OCI-LY7 (cell line): Measurements from ENCODE around the gene MC2R. TPM values are rescaled to one million over a fixed set of nuclear protein-coding genes. Genes with fewer than 3 reads are reported as not detected.

Experiments
- BruUV-seq: library from RNA; stranded (reverse); fragments of 400-500 nt; replicated peaks from 2 replicates; lab custom pipeline; 2021; lab: Mats Ljungman, UMichigan
- CTCF ChIA-PET: fragments of 300-600 bp; sonication (Branson Sonifier 250); formaldehyde crosslinking; loops from one replicate; lab custom pipeline; 2022; ENCODE audit warnings: antibody characterized with exemption; ENCODE audit not compliant: unreplicated experiment; lab: Charles Lee
- POLR2A ChIA-PET: fragments of 300-600 bp; sonication (Branson Sonifier 250); formaldehyde crosslinking; loops from one replicate; lab custom pipeline; 2022; ENCODE audit warnings: antibody characterized with exemption; lab: Charles Lee
- DNase-seq: peaks from one replicate; pipeline ENCODE4 v3.0.0-alpha.2; 2015; ENCODE audit warnings: low spot score
- H2AFZ ChIP-seq: fragments of 200-600 bp; sonication (generic), shearing (Covaris generic); 2 replicates; pipeline ENCODE4 v1.6.1; 2014; ENCODE audit warnings: mild to moderate bottlenecking, antibody characterized with exemption, low read length, moderate library complexity
- H3K27ac ChIP-seq: fragments of 200-600 bp; sonication (generic); 2 replicates; pipeline ENCODE4 v1.5.1; 2014; ENCODE audit warnings: mixed run types, low read depth, mild to moderate bottlenecking, moderate library complexity, low read length, inconsistent platforms; ENCODE audit not compliant: poor library complexity, severe bottlenecking
- H3K36me3 ChIP-seq: fragments of 200-600 bp; sonication (generic); 2 replicates; pipeline ENCODE4 v1.6.1; 2014; ENCODE audit warnings: mild to moderate bottlenecking, antibody characterized with exemption, low read length, moderate library complexity, mixed read lengths; ENCODE audit not compliant: insufficient read depth
- H3K4me1 ChIP-seq: fragments of 200-600 bp; sonication (generic); 2 replicates; pipeline ENCODE4 v1.5.1; 2014; ENCODE audit warnings: mild to moderate bottlenecking, low read length; ENCODE audit not compliant: insufficient read depth, poor library complexity, severe bottlenecking
- H3K4me2 ChIP-seq: fragments of 200-600 bp; sonication (generic); 2 replicates; pipeline ENCODE4 v1.6.1; 2014; ENCODE audit warnings: mild to moderate bottlenecking, low read length
- H3K4me3 ChIP-seq: fragments of 200-600 bp; sonication (generic); 2 replicates; pipeline ENCODE4 v1.5.1; 2014; ENCODE audit warnings: mild to moderate bottlenecking, low read depth, low read length; ENCODE audit not compliant: poor library complexity, severe bottlenecking
- H3K79me2 ChIP-seq: fragments of 200-600 bp; sonication (generic); 2 replicates; pipeline ENCODE4 v1.6.1; 2016; ENCODE audit warnings: low read depth, mild to moderate bottlenecking, low read length, moderate library complexity, mixed read lengths; ENCODE audit not compliant: insufficient read depth
- H3K9me2 ChIP-seq: fragments of 200-600 bp; sonication (generic); 2 replicates; pipeline ENCODE4 v1.6.1; 2016; ENCODE audit warnings: mild to moderate bottlenecking, low read length, mixed read lengths; ENCODE audit not compliant: insufficient read depth
- H3K9me3 ChIP-seq: fragments of 200-600 bp; sonication (generic); 2 replicates; pipeline ENCODE4 v1.6.1; 2014; ENCODE audit warnings: mild to moderate bottlenecking, mixed run types, low read length, mixed read lengths
- H4K20me1 ChIP-seq: fragments of 200-600 bp; sonication (generic); 2 replicates; pipeline ENCODE4 v1.6.1; 2014; ENCODE audit warnings: mild to moderate bottlenecking, antibody characterized with exemption, low read length, moderate library complexity, mixed read lengths; ENCODE audit not compliant: insufficient read depth
- EZH2phosphoT487 ChIP-seq: fragments of 200-600 bp; sonication (generic); IDR thresholded peaks from 2 replicates; pipeline ENCODE4 v1.6.1; 2018; ENCODE audit warnings: low read depth, borderline replicate concordance, mild to moderate bottlenecking, mixed run types, antibody characterized with exemption, low read length, moderate library complexity, mixed read lengths
- intact Hi-C: fragments of 100-400 bp; cut with micrococcal nuclease; formaldehyde crosslinking; loops from one replicate; pipeline ENCODE4 v1.10.0; 2022; ENCODE audit not compliant: unreplicated experiment
- total RNA-seq, 2 experiments: library from RNA; depleted of rRNA in 1 of 2; stranded (reverse); fragments of >200 nt in 1 of 2; shearing (Covaris generic) in 1 of 2; gene quantifications; 2 replicates each; pipeline ENCODE4 v1.2.3, GENCODE V29; 2014 to 2022
- TF ChIP-seq, protein P1 (sequence below): fragments of 200-600 bp; sonication (generic); conservative IDR thresholded peaks from 2 replicates; pipeline ENCODE4 v1.5.1; 2014; ENCODE audit warnings: mild to moderate bottlenecking, antibody characterized with exemption, low read length, moderate library complexity, mixed read lengths

The MC2R gene
- total RNA-seq, 2 experiments from 2014 or later, result not detected

DNA sequence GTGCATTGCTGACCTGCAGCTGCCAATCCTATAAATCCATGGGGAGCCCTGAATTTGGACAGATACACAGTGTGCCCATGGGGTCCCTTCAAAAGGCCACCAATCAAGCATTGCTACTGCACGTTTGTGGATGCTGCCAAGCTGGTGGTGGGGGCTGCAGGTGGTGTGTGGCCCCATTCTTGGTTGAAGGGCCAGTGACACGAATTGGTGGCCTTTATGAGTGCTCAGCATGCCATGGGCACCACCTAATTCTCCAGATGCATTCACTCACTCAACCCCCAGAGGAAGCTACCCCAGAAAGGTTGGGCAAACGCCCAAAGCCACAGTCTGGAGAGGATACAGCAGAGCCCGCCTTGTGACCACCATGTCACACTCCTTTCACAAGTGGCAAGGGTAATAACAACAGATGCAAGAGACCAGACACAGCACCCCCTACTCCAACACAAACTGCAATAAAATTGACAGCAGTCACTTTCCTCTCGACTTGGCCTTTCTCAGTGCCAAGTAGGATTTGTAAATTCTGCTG lies 27.1 kb downstream of the MC2R start:
- CTCF ChIA-PET, result no interaction called here
- Histone ChIP-seq H3K4me1 (peaks cover 10% of the 10 kb centered on the region), H3K36me3 (no peaks in the 10 kb centered on the region), H4K20me1 (no peaks in the 10 kb centered on the region), H2AFZ (no peak overlapping the region), H3K9me2 (no peaks in the 10 kb centered on the region), H3K4me3 (no peak overlapping the region), H3K27ac (no peak overlapping the region), H3K4me2 (no peak overlapping the region), H3K9me3 (no peaks in the 10 kb centered on the region), H3K79me2 (no peaks in the 10 kb centered on the region)
- intact Hi-C loops, result no loop called here
- no TSS peak for BruUV-seq
- DNase-seq, result no peak
- POLR2A ChIA-PET, result no interaction called here
- TF ChIP-seq, protein P1, sequence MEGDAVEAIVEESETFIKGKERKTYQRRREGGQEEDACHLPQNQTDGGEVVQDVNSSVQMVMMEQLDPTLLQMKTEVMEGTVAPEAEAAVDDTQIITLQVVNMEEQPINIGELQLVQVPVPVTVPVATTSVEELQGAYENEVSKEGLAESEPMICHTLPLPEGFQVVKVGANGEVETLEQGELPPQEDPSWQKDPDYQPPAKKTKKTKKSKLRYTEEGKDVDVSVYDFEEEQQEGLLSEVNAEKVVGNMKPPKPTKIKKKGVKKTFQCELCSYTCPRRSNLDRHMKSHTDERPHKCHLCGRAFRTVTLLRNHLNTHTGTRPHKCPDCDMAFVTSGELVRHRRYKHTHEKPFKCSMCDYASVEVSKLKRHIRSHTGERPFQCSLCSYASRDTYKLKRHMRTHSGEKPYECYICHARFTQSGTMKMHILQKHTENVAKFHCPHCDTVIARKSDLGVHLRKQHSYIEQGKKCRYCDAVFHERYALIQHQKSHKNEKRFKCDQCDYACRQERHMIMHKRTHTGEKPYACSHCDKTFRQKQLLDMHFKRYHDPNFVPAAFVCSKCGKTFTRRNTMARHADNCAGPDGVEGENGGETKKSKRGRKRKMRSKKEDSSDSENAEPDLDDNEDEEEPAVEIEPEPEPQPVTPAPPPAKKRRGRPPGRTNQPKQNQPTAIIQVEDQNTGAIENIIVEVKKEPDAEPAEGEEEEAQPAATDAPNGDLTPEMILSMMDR, result no peak
- no peak for TF ChIP-seq EZH2phosphoT487

DNA sequence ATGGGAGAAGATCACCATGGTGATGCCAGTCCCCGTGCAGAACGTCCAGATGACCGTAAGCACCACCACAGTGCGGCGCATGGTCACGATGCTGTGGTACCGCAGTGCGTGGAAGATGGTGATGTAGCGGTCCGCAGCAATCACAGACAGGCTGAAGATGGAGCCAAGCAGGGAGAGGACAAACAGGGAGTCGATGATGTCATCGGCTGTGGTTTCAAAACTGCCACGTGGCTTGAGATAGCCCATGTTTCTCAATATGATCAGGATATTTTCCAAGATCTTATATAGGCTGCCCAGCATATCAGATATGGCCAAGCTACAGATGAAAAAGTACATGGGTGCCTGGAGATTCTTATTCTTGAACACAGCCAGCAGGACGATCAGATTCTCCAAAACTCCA lies 30.3 kb downstream of the MC2R start:
- no peaks in the 10 kb centered on the region for H3K36me3 ChIP-seq

DNA sequence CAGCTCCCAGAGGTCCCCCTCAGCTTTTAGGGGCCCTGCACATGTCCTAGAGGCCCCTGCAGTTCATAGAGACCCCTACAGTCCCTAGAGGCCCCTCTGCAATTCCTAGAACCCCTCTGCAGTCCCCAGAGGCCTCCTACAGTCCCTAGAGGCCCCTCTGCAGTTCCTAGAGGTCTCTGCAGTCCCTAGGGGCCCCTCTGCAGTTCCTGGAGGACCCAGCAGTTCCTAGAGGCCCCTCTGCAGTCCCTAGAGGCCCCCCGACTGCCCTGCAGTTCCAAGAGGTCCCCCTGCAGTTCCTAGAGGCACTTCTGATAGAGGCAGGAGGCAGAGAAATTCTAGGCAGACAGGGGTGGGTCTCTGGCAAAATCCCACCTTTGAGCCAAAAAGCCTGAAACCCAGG lies 35.4 kb downstream of the MC2R start:
- TF ChIP-seq EZH2phosphoT487, result no peak
- TF ChIP-seq, protein P1, result no peak
- ChIA-PET CTCF (no interaction called here), POLR2A (no interaction called here)
- DNase-seq, result no peak
- no peaks in the 10 kb centered on the region for H3K79me2 ChIP-seq
- no peak overlapping the region for H3K27ac ChIP-seq
- H3K4me1 ChIP-seq, result no peaks in the 10 kb centered on the region
- no TSS peak for BruUV-seq
- no peak overlapping the region for H3K4me2 ChIP-seq
- no peaks in the 10 kb centered on the region for H3K9me2 ChIP-seq
- H3K4me3 ChIP-seq, result no peak overlapping the region
- no peaks in the 10 kb centered on the region for H4K20me1 ChIP-seq
- no peaks in the 10 kb centered on the region for H3K36me3 ChIP-seq
- H2AFZ ChIP-seq, result no peak overlapping the region
- intact Hi-C loops, result loop anchor here (10.0 kb wide), 1 partner anchor 105 kb away; no protein-coding TSS in a partner anchor
- no peaks in the 10 kb centered on the region for H3K9me3 ChIP-seq

More for the DNA sequence above, 30.3 kb downstream of the MC2R start:
- Histone ChIP-seq H3K9me3 (no peaks in the 10 kb centered on the region), H4K20me1 (no peaks in the 10 kb centered on the region), H3K4me1 (no peaks in the 10 kb centered on the region), H3K4me2 (no peak overlapping the region), H2AFZ (no peak overlapping the region), H3K79me2 (no peaks in the 10 kb centered on the region), H3K9me2 (no peaks in the 10 kb centered on the region), H3K27ac (no peak overlapping the region), H3K4me3 (no peak overlapping the region)
- CTCF ChIA-PET, result no interaction called here
- DNase-seq, result no peak
- POLR2A ChIA-PET, result no interaction called here
- no peak for TF ChIP-seq EZH2phosphoT487
- TF ChIP-seq, protein P1, result no peak
- intact Hi-C loops, result no loop called here
- BruUV-seq, result no TSS peak
